ENCODE data around the gene SND1. TPM values are rescaled to one million over a fixed set of nuclear protein-coding genes. Genes with fewer than 3 reads are reported as not detected.

The SND1 gene
- total RNA-seq (2022; extraction: Qiagen RNA extraction; ENCODE audit: low read depth), result 103 to 114 TPM (median 108 TPM) in 5 replicates

DNA sequence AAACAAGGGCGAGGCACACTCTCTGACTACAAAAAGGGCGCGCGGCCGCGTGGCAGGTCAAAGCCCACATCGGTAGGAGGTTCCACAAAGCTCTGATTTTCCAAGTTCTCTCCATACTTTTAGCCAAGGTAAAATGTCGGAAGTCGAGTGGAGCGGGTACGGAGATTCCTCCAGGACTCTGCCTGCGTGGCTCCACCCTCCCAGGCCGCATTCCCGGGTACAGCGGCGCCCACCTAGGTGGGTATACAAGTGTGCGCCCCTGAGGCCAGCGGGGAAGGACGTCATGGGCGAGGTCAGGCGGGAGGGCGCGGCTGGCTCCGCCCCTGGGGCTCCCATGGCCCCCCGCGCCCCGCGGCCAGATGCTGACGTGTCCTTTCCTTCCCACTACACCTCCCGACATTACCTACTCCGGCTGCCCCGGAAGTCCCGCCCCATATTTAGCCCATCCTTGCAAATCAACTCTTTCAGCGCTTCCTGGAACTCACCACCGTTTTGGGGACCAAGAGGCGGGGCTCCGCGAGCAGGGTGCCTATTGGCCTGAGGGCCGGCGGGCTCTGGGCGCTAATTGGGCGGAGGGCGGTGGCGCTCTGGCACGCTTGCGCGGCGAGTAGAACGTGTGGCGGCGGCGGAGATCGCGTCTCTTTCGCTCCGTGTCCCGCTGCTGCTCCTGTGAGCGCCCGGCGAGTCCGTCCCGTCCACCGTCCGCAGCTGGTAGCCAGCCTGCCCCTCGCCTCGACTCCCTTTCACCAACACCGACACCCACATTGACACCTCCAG is at the start of gene SND1:
Gene SND1 (plus strand): TSS at position 639 of the 777 bp plus-strand sequence. CDS start 180 bp downstream, outside the sequence.

GRCh38 chr7:127618042-127618441 is 34.0 kb upstream of the SND1 start, which contains the start of gene PAX4:
Gene PAX4, minus strand, starts transcription at chr7:127618142. Its CDS starts 2,214 bp downstream, at chr7:127615928.

DNA sequence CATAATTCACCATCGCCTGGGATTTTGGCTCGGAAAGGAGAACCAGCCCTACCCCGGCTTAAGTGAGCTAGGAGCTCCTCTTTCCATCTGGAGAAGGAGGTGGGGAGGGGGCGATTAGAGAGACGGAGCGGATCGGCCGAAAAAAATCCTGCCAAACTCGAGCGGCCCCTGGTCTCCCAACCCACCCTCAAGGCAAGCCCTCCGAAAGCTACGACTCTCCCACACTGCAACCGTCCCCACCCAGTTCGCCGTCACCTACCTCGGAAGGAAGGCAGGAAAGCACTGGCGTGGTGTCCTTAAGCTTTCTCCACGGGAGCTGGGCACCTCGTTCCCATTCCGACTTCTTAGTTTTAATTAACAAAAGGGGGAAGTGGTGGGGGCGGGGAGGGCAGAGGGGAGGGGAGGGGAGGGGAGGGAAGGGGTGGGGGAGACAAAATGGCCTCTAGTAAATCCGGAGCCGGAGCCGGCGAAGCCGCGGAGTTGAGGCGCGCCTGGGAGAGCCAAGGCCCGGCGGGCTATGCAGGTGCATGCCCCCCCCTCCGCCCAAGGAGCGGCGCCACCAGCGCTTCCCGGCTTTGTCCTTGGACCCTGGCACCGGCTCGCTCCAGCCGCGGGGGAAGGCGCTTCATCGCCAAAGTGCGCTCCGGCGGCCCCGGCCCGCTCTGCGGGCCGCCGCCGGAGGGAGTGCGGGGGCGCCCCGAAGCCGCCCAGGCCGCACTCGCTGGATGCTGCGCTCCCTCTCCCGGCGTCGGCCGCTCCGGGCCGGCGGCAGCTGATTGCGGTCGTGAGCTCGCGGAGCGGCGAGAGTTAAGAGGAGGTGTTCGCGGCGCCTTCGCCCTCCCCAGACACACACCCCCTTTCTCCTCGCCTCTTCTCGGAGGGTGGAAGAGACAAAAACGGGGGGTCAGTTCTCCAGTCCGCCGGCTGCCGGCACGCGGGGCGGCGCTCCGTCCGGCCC is 378.9 kb downstream of the SND1 start, which contains the start of gene LRRC4:
Gene LRRC4 (minus strand): TSS at position 784 of the 958 bp plus-strand sequence. CDS start 797 bp downstream, outside the sequence.

Other genes starting within 250 kb of the SND1 start
- 12.7 to 15.0 TPM (median 14.9 TPM) in 5 replicates for gene GCC1, start 66.6 kb upstream of the SND1 start, total RNA-seq (2022; extraction: Qiagen RNA extraction; ENCODE audit: low read depth)
- gene ARF5, start 63.8 kb upstream of the SND1 start, total RNA-seq (2022; extraction: Qiagen RNA extraction; ENCODE audit: low read depth), result 156 to 204 TPM (median 163 TPM) in 5 replicates
- 0.34 to 0.70 TPM in 2 of 5 replicates, not detected in the others for gene FSCN3, start 58.5 kb upstream of the SND1 start, total RNA-seq (2022; extraction: Qiagen RNA extraction; ENCODE audit: low read depth)
- not detected in 5 replicates for gene PAX4, start 34.1 kb upstream of the SND1 start, total RNA-seq (2022; extraction: Qiagen RNA extraction; ENCODE audit: low read depth)